Activated CD8-positive, alpha-beta T cell treated with anti-CD3 and anti-CD28 coated beads for 36 hours (primary cell): ENCODE data around the gene CEP19. TPM values are rescaled to one million over a fixed set of nuclear protein-coding genes. Genes with fewer than 3 reads are reported as not detected.

Source experiments
- ATAC-seq: fragments of 200-7000 bp; cut with Tn5 transposase; one replicate; pipeline ENCODE4 v1.10.0; 2021; ENCODE audit warnings: mild to moderate bottlenecking, moderate library complexity
- CTCF ChIA-PET: fragments of 350-600 bp; sonication (Branson Sonifier 250); formaldehyde crosslinking; loops from one replicate; lab custom pipeline; 2021; ENCODE audit warnings: antibody characterized with exemption; lab: Charles Lee
- POLR2A ChIA-PET: fragments of 350-600 bp; sonication (Branson Sonifier 250); formaldehyde crosslinking; loops from one replicate; lab custom pipeline; 2021; ENCODE audit warnings: antibody characterized with exemption; lab: Charles Lee
- DNase-seq: peaks from one replicate; pipeline ENCODE4 v3.0.0-alpha.2; 2020
- H3K27ac Mint-ChIP-seq: one replicate; pipeline ENCODE4 v1.8.0; 2021; ENCODE audit warnings: mild to moderate bottlenecking, mixed read lengths
- H3K27me3 Mint-ChIP-seq: one replicate; pipeline ENCODE4 v1.8.0; 2021; ENCODE audit warnings: mixed read lengths
- H3K36me3 Mint-ChIP-seq: one replicate; pipeline ENCODE4 v1.8.0; 2021; ENCODE audit warnings: low read depth, mixed read lengths
- H3K4me1 Mint-ChIP-seq: one replicate; pipeline ENCODE4 v1.8.0; 2021; ENCODE audit warnings: low read depth, mixed read lengths
- H3K4me3 Mint-ChIP-seq: one replicate; pipeline ENCODE4 v1.8.0; 2021; ENCODE audit warnings: mild to moderate bottlenecking, moderate library complexity, mixed read lengths
- H3K9me3 Mint-ChIP-seq: one replicate; pipeline ENCODE4 v1.8.0; 2021; ENCODE audit warnings: mixed read lengths
- CTCF ChIP-seq: fragments of 200-600 bp; IDR thresholded peaks from one replicate; pipeline ENCODE4 v1.8.0; 2022; ENCODE audit warnings: antibody characterized with exemption, mild to moderate bottlenecking
- intact Hi-C: fragments of 100-400 bp; cut with micrococcal nuclease; formaldehyde crosslinking; loops from one replicate; pipeline ENCODE4 v1.10.0; 2022
- total RNA-seq, 2 experiments: library from RNA; stranded (reverse); gene quantifications; one replicate each; pipeline ENCODE4 v1.2.3, GENCODE V29; 2021

The CEP19 gene
- total RNA-seq, 2 experiments from 2014 or later, result 5.2 to 5.5 TPM

- DNase-seq (no peak), ATAC-seq (no peak)
- intact Hi-C loops, result no loop called here
- Mint-ChIP-seq H3K27me3 (no peaks in the 10 kb centered on the region), H3K9me3 (no peaks in the 10 kb centered on the region), H3K36me3 (peaks cover 4% of the 10 kb centered on the region), H3K4me3 (no peak overlapping the region), H3K4me1 (peaks cover 12% of the 10 kb centered on the region), H3K27ac (no peak overlapping the region)
- ChIA-PET POLR2A (interaction anchor here (0.7 to 1.2 kb wide), 3 partner anchors 14 to 73 kb away, joined by 3 to 5 read pairs (median 4); no protein-coding TSS in a partner anchor), CTCF (interaction anchor here (1.5 to 2.7 kb wide), 3 partner anchors 13 to 99 kb away, joined by 4 to 12 read pairs (median 9); no protein-coding TSS in a partner anchor)
- TF ChIP-seq CTCF, result no peak
Measured at GRCh38 chr3:196707566-196707965, 4.5 kb downstream of the CEP19 start.

GRCh38 chr3:196706731-196707130 is 5.3 kb downstream of the CEP19 start:
- Mint-ChIP-seq H3K27me3 (no peaks in the 10 kb centered on the region), H3K4me3 (no peak overlapping the region), H3K9me3 (no peaks in the 10 kb centered on the region), H3K36me3 (peaks cover 4% of the 10 kb centered on the region), H3K27ac (no peak overlapping the region), H3K4me1 (peaks cover 11% of the 10 kb centered on the region)
- intact Hi-C loops, result no loop called here
- DNase-seq (no peak), ATAC-seq (no peak)
- CTCF ChIA-PET, result interaction anchor here (2.4 kb wide), 1 partner anchor 22 kb away, joined by 12 read pairs; no protein-coding TSS in a partner anchor
- TF ChIP-seq CTCF, result no peak
- POLR2A ChIA-PET, result no interaction called here

- ChIA-PET POLR2A (interaction anchor here (0.6 kb wide), 1 partner anchor 97 kb away, joined by 3 read pairs; no protein-coding TSS in a partner anchor), CTCF (no interaction called here)
- no peak overlapping the region for H3K27ac Mint-ChIP-seq
- H3K36me3 Mint-ChIP-seq, result peaks cover 4% of the 10 kb centered on the region
- DNase-seq (no peak), ATAC-seq (no peak)
- no peak overlapping the region for H3K4me3 Mint-ChIP-seq
- peaks cover 8% of the 10 kb centered on the region for H3K4me1 Mint-ChIP-seq
- no peaks in the 10 kb centered on the region for H3K9me3 Mint-ChIP-seq
- H3K27me3 Mint-ChIP-seq, result no peaks in the 10 kb centered on the region
- TF ChIP-seq CTCF, result no peak
- intact Hi-C loops, result no loop called here
Measured at GRCh38 chr3:196706327-196706726, 5.7 kb downstream of the CEP19 start.

GRCh38 chr3:196700801-196701200 is 11.2 kb downstream of the CEP19 start:
- Mint-ChIP-seq H3K27ac (no peak overlapping the region), H3K9me3 (no peaks in the 10 kb centered on the region), H3K27me3 (no peaks in the 10 kb centered on the region), H3K4me1 (peaks cover 3% of the 10 kb centered on the region), H3K36me3 (no peaks in the 10 kb centered on the region), H3K4me3 (no peak overlapping the region)
- no peak for ATAC-seq
- POLR2A ChIA-PET, result no interaction called here
- CTCF ChIA-PET, result no interaction called here
- DNase-seq, result no peak
- intact Hi-C loops, result no loop called here
- no peak for TF ChIP-seq CTCF

- H3K27ac Mint-ChIP-seq, result no peak overlapping the region
Measured at GRCh38 chr3:196699749-196700148, 12.3 kb downstream of the CEP19 start.

More at GRCh38 chr3:196699749-196700148, 12.3 kb downstream of the CEP19 start:
- ATAC-seq (no peak), DNase-seq (no peak)
- Mint-ChIP-seq H3K27me3 (no peaks in the 10 kb centered on the region), H3K9me3 (no peaks in the 10 kb centered on the region), H3K4me3 (no peak overlapping the region), H3K36me3 (no peaks in the 10 kb centered on the region), H3K4me1 (peaks cover 3% of the 10 kb centered on the region)
- ChIA-PET POLR2A (interaction anchor here (0.9 kb wide), 1 partner anchor 12 kb away, joined by 5 read pairs; the partner anchor contains the start of genes CEP19 and PIGX), CTCF (no interaction called here)
- intact Hi-C loops, result no loop called here
- TF ChIP-seq CTCF, result no peak
